Right renal pelvis (tissue), 4 donors: ENCODE results near the gene COL19A1. TPM values are rescaled to one million over a fixed set of nuclear protein-coding genes. Genes with fewer than 3 reads are reported as not detected.
A peak's percentile ranks its signal among the peaks of the same experiment; 100 is the strongest.
"Not testable (repeated sequence)": the region's sequence is repeated elsewhere in the genome, so short reads cannot be mapped to it uniquely, and the experiment has no call there.

Experiments used
- DNase-seq, 4 donors: peaks; one replicate each; pipeline ENCODE4 v3.0.0-alpha.2; 2013; ENCODE audit warnings: low read depth in 4 of 4, low spot score in 3 of 4, missing footprints in 1 of 4
- polyA plus RNA-seq, 4 donors: library from polyadenylated mRNA; unstranded; fragments of 120-200 nt; gene quantifications; one replicate each; pipeline ENCODE4 v1.2.1, GENCODE V29; 2013; ENCODE audit not compliant: insufficient read length in 4 of 4

Gene COL19A1
- polyA plus RNA-seq, result 1 to 10 TPM; 2.2 to 4.3 (median 2.3) TPM

- peak in 3 of 4 donors; percentile 1 to 29 (median 12) for DNase-seq
Measured at GRCh38 chr6:69866351-69866769, at the start of gene COL19A1. COL19A1 (plus strand) TSS chr6:69866556; CDS start chr6:69879568, 13,012 bp downstream.

DNA sequence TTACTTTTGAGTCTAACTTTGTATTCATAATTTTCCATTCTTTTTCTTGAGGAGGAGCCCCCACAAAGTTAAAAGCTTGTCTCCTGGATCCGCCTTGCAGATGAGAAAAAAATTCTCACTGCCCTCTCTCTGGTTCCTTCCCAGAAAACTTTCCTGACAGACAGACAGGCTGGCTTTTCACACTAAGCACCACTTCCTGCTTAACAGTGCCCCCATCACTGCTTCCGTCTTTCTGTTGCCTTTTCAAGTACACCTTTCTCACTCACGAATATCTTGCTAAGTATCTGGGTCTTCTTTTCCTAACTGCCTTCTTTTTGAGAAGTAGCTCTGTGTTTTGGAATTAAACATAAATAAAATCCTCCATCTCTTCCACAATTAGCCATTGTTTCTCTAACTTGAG lies 49.8 kb upstream of the COL19A1 start:
- no peak for DNase-seq

- DNase-seq, result no peak
Measured at GRCh38 chr6:69817358-69817757, 49.0 kb upstream of the COL19A1 start.

- no peak for DNase-seq
Measured at GRCh38 chr6:69818223-69818930, 48.0 kb upstream of the COL19A1 start.

GRCh38 chr6:69819138-69819537 lies 47.2 kb upstream of the COL19A1 start:
- no peak for DNase-seq

DNA sequence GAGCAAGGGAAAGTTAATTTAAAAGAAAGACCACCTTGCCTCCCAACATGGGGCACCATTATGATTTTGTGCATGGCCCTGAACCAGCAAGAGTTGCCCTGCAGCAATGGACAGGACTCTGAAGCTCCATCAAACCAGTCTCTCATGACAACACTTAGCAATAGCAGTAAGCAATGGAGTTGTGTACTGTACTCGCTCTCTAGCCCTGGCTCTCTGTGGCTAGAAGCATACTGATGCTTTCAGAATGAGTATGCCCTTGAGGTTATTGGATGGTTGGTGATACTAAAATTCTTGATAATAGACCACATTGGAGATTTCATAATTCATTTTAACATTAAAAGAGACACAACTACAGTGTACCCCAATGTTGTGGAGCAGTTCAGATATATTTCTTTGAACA lies 46.3 kb upstream of the COL19A1 start:
- no peak for DNase-seq

DNA sequence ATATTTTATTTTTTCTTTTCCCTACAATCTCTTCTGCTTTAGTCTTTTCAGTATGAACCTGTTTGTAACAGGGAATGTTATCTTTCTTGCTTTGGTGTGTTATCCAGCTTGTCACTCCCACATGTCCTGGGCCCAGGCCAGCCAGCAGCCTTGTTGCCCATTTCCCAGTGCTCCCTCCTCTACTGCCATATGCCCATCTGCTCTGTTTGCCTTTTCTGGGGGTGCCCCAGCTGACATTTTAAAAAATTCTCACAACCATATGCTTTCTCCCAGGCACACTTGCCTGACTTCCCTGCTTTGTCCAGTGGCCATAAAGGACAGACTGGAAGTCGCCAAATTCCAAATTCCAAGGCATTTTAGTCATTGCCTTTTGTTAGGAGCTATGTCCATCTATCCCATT lies 45.9 kb upstream of the COL19A1 start:
- no peak for DNase-seq

DNA sequence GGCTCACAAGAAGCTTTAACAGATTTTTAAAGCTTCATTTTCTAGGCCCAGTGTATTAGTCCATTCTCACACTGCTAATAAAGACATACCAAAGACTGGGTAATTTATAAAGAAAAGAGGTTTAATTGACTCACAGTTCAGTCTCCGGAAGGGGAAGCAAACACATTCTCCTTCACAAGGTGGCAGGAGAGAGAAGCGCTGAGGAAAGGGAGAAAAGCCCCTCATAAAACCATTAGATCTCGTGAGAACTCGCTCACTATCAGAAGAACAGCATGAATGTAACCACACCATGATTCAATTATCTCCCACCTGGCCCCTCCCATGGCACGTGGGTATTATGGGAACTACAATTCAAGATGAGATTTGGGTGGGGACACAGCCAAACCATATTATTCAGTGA lies 42.0 kb upstream of the COL19A1 start:
- DNase-seq, result not testable (repeated sequence)

DNA sequence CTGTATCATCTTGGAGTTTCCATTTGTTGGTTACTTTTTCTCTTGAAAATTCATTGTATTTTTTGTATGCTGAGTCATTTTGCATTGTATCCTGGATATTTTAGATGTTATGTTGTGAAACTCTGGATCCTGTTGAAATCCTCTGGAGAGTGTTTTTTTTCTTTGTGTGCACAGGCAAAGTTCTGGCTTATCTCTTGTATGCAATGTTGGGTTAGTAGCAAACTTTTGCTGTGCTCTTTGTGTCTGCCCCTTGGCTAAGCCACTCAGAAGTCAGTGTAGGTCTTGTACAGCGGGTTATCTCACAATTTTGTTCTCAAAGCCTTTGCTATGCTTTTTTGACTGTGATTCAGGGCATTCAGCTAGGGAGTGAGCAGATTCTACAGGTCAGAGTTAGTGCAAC lies 40.5 kb upstream of the COL19A1 start:
- DNase-seq, result no peak

GRCh38 chr6:69827276-69827893 lies 39.0 kb upstream of the COL19A1 start:
- no peak for DNase-seq

- DNase-seq, result no peak
Measured at GRCh38 chr6:69832558-69832957, 33.8 kb upstream of the COL19A1 start.

- peak in 3 of 4 donors; percentile 38 to 42 (median 40) for DNase-seq
Measured at GRCh38 chr6:69835414-69836179, 30.8 kb upstream of the COL19A1 start.

GRCh38 chr6:69841862-69842261 lies 24.5 kb upstream of the COL19A1 start:
- no peak for DNase-seq

DNA sequence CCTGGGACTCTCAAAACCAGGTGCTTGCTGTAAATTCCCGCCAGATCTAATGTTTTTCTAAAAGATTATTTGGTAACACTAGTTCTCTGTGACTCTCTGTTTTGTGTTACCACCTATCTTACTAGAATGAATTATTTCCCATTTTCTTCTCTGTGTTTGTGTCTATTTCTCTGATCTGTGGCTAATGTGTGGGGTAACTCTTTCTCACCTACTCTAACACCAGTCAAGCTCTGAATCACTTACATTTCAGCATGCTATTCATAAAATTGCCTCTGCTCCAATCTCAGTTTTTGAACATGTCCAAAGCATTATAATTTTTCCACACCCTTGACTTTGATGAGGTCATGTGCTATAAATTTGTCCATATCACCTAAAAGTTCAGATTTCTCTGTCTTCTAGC lies 23.2 kb upstream of the COL19A1 start:
- no peak for DNase-seq

- DNase-seq, result no peak
Measured at GRCh38 chr6:69846312-69846711, 20.0 kb upstream of the COL19A1 start.

- no peak for DNase-seq
Measured at GRCh38 chr6:69846770-69847491, 19.4 kb upstream of the COL19A1 start.

GRCh38 chr6:69847492-69847788 lies 18.9 kb upstream of the COL19A1 start:
- no peak for DNase-seq

- DNase-seq, result no peak
Measured at GRCh38 chr6:69848552-69848951, 17.8 kb upstream of the COL19A1 start.

DNA sequence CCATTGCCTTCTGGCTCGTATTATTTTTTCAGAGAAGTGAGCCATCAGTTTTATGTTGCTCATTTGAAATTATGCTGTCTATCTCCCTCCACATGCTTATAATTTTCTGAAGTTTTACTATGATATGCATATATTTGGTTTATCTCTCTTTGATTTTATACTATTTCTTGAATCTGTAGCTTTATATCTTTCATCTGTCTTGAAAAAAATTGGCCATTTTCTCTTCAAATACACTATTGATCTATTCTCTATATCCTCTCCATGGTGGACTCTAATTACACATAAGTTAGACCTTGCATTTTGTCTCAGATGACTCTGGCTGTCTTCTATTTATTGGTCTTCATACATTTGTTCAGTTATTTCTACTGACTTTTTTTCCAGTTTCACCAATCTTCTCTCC lies 13.7 kb upstream of the COL19A1 start:
- no peak for DNase-seq

DNA sequence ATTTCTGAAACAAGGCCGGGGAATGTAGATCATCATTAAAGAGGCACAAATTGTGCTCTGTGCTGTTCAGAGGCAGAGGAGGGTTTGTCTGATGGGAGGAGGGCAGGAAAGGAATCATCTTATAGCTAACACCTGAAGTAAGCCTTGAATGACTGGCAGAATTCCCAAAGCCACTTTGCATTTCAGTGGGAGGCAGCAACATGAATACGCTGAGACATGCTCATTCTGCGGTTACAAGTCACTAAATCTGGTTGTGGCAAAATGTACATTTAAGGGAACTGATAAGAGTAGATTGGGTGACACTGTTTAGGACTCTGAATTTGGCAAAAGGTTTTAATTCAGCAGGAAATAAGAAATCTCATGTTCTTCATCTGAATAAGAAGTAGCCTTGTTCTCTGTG lies 4.4 kb upstream of the COL19A1 start:
- DNase-seq, result no peak

DNA sequence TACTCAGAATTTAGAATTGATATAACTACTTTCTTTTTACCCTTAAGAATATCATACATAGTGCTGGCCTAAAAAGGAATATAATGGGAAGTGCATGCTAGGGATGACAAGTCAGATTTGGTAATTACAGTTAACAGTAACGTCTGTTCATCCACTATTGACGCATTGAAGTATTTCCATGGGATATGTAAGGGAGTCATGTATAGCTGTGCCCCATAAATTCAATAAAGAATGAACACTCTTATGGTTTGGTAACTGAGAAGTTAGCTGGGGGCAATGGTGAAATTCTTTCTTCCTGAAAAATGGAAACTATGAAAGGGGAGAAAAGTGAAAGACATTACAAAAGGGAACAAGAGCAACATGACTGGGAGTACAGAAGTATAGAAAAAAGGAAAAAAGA lies 2.6 kb upstream of the COL19A1 start:
- DNase-seq, result no peak
